SK-N-SH treated with all-trans-retinoic acid at 6 μM for 48 hours (cell line): Measurements from ENCODE around the gene ATP8B2.
"Not testable (repeated sequence)": the region's sequence is repeated elsewhere in the genome, so short reads cannot be mapped to it uniquely, and the experiment has no call there.

Experiments used
- ATAC-seq: fragments of 200-7000 bp; cut with Tn5 transposase; 3 replicates; pipeline ENCODE4 v1.9.1; 2020; ENCODE audit warnings: mild to moderate bottlenecking, moderate library complexity
- ARNTL ChIP-seq: fragments of 450-650 bp; formaldehyde crosslinking; IDR thresholded peaks from 2 replicates; pipeline ENCODE4 v1.5.0; 2020; ENCODE audit warnings: low read depth, mild to moderate bottlenecking, moderate library complexity, borderline replicate concordance
- BACH2 ChIP-seq: fragments of 250-450 bp; sonication (Bioruptor Pico); IDR thresholded peaks from 2 replicates; pipeline ENCODE4 v1.9.0; 2021; ENCODE audit warnings: mild to moderate bottlenecking, borderline replicate concordance
- CREB5 ChIP-seq: fragments of 250-450 bp; sonication (Bioruptor Pico); IDR thresholded peaks from 2 replicates; pipeline ENCODE4 v1.5.1; 2020; ENCODE audit warnings: low read depth, mild to moderate bottlenecking, moderate library complexity
- CSDC2 ChIP-seq: fragments of 250-450 bp; sonication (Bioruptor Pico); IDR thresholded peaks from 2 replicates; pipeline ENCODE4 v1.5.0; 2020; ENCODE audit warnings: mild to moderate bottlenecking, moderate library complexity
- ESRRG ChIP-seq: fragments of 250-450 bp; sonication (Bioruptor Pico); IDR thresholded peaks from 2 replicates; pipeline ENCODE4 v1.6.1; 2021; ENCODE audit warnings: mild to moderate bottlenecking
- GLIS3 ChIP-seq: fragments of 250-450 bp; sonication (Bioruptor Pico); IDR thresholded peaks from 2 replicates; pipeline ENCODE4 v1.5.0; 2020; ENCODE audit warnings: mild to moderate bottlenecking, moderate library complexity
- ISL1 ChIP-seq: fragments of 250-450 bp; sonication (Bioruptor Pico); IDR thresholded peaks from 2 replicates; pipeline ENCODE4 v2.1.2; 2022; ENCODE audit warnings: mild to moderate bottlenecking, moderate library complexity
- OSR1 ChIP-seq: fragments of 250-450 bp; sonication (Bioruptor Pico); IDR thresholded peaks from 2 replicates; pipeline ENCODE4 v1.8.0; 2022; ENCODE audit warnings: moderate library complexity, mild to moderate bottlenecking, inconsistent platforms
- POU6F1 ChIP-seq: fragments of 250-450 bp; sonication (Bioruptor Pico); IDR thresholded peaks from 2 replicates; pipeline ENCODE4 v1.8.0; 2021; ENCODE audit warnings: low read depth, mild to moderate bottlenecking, moderate library complexity, borderline replicate concordance
- PPARA ChIP-seq: fragments of 250-450 bp; sonication (Bioruptor Pico); IDR thresholded peaks from 2 replicates; pipeline ENCODE4 v1.5.0; 2020; ENCODE audit warnings: mild to moderate bottlenecking, borderline replicate concordance
- SNAI2 ChIP-seq: fragments of 250-450 bp; sonication (Bioruptor Pico); IDR thresholded peaks from 2 replicates; pipeline ENCODE4 v1.5.0; 2020; ENCODE audit warnings: mild to moderate bottlenecking, moderate library complexity
- TCF4 ChIP-seq: fragments of 250-450 bp; sonication (Bioruptor Pico); IDR thresholded peaks from 2 replicates; pipeline ENCODE4 v1.8.0; 2021; ENCODE audit warnings: mild to moderate bottlenecking, moderate library complexity, borderline replicate concordance
- TOX ChIP-seq: fragments of 250-450 bp; sonication (Bioruptor Pico); IDR thresholded peaks from 2 replicates; pipeline ENCODE4 v1.8.0; 2021; ENCODE audit warnings: mild to moderate bottlenecking, moderate library complexity, borderline replicate concordance
- ZC3H10 ChIP-seq: fragments of 250-450 bp; sonication (Bioruptor Pico); IDR thresholded peaks from 2 replicates; pipeline ENCODE4 v1.5.1; 2021; ENCODE audit warnings: mild to moderate bottlenecking, moderate library complexity
- ZFP3 ChIP-seq: fragments of 250-450 bp; sonication (Bioruptor Pico); IDR thresholded peaks from 2 replicates; pipeline ENCODE4 v1.5.0; 2020; ENCODE audit warnings: mild to moderate bottlenecking, moderate library complexity
- ZFP30 ChIP-seq: fragments of 450-650 bp; formaldehyde crosslinking; IDR thresholded peaks from 2 replicates; pipeline ENCODE4 v1.5.0; 2022; ENCODE audit warnings: mild to moderate bottlenecking, moderate library complexity
- ZNF565 ChIP-seq: fragments of 450-650 bp; formaldehyde crosslinking; conservative IDR thresholded peaks from 2 replicates; pipeline ENCODE4 v1.5.0; 2020; ENCODE audit warnings: low read depth, mild to moderate bottlenecking, moderate library complexity
- ZNF8 ChIP-seq: fragments of 450-650 bp; formaldehyde crosslinking; IDR thresholded peaks from 2 replicates; pipeline ENCODE4 v1.5.0; 2020; ENCODE audit warnings: mild to moderate bottlenecking, moderate library complexity
- TF ChIP-seq, protein P1 (sequence below): fragments of 250-450 bp; sonication (Bioruptor Pico); IDR thresholded peaks from 2 replicates; pipeline ENCODE4 v1.5.1; 2021; ENCODE audit warnings: mild to moderate bottlenecking, moderate library complexity

Gene ATP8B2

GRCh38 chr1:154360288-154360687, 35.0 kb downstream of the ATP8B2 start (continued):
- TF ChIP-seq CREB5 (CRISPR knock-in tag): no peak

DNA sequence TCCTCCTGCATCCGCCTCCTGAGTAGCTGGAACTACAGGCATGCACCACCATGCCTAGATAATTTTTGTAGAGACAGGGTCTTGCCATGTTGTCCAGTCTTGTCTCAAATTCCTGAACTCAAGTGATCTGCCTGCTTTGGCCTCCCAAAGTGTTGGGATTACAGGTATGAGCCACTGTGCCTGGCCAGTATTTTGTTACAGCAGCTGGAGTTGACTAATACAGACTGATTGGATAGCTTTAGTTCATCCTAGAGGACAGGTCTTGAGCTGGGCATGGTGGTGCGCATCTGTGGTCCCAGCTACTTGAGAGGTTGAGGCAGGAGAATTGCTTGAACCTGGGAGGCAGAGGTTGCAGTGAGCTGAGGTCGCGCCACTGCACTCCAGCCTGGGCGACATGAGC, 35.6 kb downstream of the ATP8B2 start:
- not testable (repeated sequence) for ATAC-seq

DNA sequence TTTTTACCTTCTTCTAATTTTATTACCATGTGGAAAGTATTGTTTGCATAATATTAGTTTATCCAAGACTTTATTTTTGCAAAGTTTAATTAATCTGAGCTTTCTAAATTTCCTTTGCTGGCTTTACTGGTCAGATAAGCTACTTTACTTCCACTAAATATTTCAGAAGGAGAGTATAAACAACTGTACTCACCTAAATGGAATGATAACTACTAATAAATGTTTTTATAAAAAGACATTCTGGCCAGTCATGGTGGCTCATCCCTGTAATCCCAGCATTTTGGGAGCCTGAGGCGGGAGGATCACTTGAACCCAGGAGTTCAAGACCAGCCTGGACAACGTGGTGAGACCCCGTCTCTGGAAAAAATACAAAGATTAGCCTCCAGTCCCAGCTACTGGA, 36.0 kb downstream of the ATP8B2 start:
- TF ChIP-seq BACH2 (CRISPR knock-in tag): no peak
- TF ChIP-seq GLIS3 (CRISPR knock-in tag): no peak
- no peak for TF ChIP-seq ISL1 (CRISPR knock-in tag)
- TF ChIP-seq TOX (CRISPR knock-in tag): no peak
- TF ChIP-seq ZNF565 (CRISPR knock-in tag): no peak
- no peak for TF ChIP-seq TCF4 (CRISPR knock-in tag)
- TF ChIP-seq ESRRG (CRISPR knock-in tag): no peak
- TF ChIP-seq CREB5 (CRISPR knock-in tag): no peak
- TF ChIP-seq ZFP30 (CRISPR knock-in tag): no peak
- TF ChIP-seq OSR1 (CRISPR knock-in tag): no peak
- no peak for TF ChIP-seq SNAI2 (CRISPR knock-in tag)
- TF ChIP-seq CSDC2: no peak
- no peak for TF ChIP-seq ARNTL (CRISPR knock-in tag)
- no peak for TF ChIP-seq ZC3H10
- no peak for TF ChIP-seq PPARA (CRISPR knock-in tag)
- TF ChIP-seq, protein P1, sequence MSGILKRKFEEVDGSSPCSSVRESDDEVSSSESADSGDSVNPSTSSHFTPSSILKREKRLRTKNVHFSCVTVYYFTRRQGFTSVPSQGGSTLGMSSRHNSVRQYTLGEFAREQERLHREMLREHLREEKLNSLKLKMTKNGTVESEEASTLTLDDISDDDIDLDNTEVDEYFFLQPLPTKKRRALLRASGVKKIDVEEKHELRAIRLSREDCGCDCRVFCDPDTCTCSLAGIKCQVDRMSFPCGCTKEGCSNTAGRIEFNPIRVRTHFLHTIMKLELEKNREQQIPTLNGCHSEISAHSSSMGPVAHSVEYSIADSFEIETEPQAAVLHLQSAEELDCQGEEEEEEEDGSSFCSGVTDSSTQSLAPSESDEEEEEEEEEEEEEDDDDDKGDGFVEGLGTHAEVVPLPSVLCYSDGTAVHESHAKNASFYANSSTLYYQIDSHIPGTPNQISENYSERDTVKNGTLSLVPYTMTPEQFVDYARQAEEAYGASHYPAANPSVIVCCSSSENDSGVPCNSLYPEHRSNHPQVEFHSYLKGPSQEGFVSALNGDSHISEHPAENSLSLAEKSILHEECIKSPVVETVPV (CRISPR knock-in tag): no peak
- TF ChIP-seq POU6F1 (CRISPR knock-in tag): no peak
- TF ChIP-seq, all 23 proteins: peak for 0
- ATAC-seq: no peak

GRCh38 chr1:154371436-154371835, 46.1 kb downstream of the ATP8B2 start:
- TF ChIP-seq ZFP3 (CRISPR knock-in tag) (no peak), POU6F1 (CRISPR knock-in tag) (no peak), CREB5 (CRISPR knock-in tag) (no peak), ISL1 (CRISPR knock-in tag) (no peak), ZNF565 (CRISPR knock-in tag) (no peak), GLIS3 (CRISPR knock-in tag) (no peak), ZC3H10 (no peak), CSDC2 (no peak), ZNF8 (CRISPR knock-in tag) (no peak), TOX (CRISPR knock-in tag) (no peak), OSR1 (CRISPR knock-in tag) (no peak), SNAI2 (CRISPR knock-in tag) (no peak), ARNTL (CRISPR knock-in tag) (no peak)
- TF ChIP-seq, protein P1 (CRISPR knock-in tag): no peak
- ATAC-seq: no peak

- ATAC-seq: not testable (repeated sequence)
Observed at GRCh38 chr1:154373777-154374357, 48.5 kb downstream of the ATP8B2 start.
